SW480 (cell line): ENCODE data around the gene PTPRZ1.

ENCODE experiments used
- DNase-seq: peaks from one replicate; pipeline ENCODE4 v3.0.0-alpha.2; 2016; ENCODE audit warnings: low spot score

PTPRZ1 gene

DNA sequence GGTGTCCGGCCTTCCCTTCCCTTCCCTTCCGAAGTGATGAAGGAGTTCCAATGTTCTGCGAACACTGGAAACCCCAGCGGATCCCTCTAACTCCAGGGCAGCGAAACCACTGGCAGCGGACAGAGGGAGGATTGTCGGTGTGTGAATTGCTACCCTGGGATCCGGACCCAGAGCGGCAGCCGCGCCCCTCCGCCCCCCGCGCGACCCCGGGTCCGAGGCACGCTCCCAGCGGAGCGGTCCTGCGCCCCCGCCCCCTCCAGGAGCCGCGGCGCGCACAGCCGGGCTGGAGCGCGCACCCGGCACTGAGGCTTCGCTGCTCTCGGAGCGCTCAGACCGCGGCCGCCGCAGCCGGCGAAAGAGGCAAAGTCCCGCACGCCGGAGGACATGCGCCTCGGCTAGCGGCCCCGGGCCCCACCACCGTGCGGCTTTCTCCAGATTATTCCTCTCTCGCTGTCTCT lies at the start of gene PTPRZ1:
Gene PTPRZ1 (plus strand): TSS at position 331 of the 458 bp plus-strand sequence. CDS start 339 bp downstream, outside the sequence.
- peak; percentile 10 for DNase-seq

DNA sequence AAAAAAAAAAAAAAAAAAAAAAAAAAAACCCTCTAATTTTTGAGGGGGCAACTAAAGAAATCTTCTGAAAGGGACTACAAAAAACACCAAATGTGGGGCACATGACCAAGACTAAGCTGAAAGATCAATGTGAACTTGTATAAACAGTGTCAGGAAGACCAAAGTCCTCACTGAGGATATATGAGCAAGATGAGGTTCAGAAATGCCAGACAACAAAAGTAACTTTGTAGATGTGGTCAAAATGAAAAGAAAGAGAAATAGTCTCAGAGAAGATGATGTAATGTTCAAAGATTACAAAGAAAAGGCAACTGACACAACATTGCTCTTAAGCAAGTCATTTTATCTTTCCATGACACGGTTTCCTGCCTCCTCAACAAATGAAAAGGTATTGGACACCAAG lies 48.7 kb upstream of the PTPRZ1 start:
- no peak for DNase-seq

DNA sequence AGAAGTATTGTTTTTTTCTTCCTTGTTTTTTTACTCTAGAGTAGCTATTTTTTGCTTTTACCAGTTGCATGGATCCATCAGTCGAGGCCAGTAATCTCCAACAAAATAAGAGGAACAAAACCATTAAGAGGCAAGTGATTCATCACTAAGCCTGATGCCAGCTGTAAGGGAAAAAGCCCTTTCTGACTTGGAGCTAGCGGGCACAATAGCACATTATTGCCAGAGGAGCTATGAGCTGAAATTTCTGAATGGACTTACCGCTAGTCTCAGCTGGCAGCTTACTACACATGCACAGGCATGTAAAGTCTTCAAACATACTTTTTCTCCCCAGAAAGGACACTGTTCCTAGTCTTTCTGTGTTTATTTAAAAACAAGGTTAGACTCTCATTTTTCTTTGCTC lies 41.6 kb upstream of the PTPRZ1 start:
- DNase-seq = no peak

DNA sequence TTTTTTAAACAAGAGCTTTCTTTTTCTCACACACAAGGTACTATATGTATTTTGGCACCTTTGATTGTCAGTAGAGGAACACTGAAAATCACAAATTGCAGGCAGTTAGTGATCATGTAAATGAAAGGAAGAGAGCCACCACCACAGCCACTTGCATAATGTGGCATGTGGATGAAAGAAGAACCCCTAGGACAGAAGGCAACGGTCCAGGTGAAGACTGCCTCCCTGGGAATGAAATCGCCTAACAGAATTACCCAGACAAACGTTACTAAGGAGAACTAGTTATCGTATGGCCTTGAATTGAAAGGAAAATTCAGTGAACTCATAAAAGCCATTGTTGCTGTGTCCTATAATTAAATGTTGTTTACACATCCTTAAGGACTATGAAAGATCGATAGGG lies 41.2 kb upstream of the PTPRZ1 start:
- no peak for DNase-seq

DNA sequence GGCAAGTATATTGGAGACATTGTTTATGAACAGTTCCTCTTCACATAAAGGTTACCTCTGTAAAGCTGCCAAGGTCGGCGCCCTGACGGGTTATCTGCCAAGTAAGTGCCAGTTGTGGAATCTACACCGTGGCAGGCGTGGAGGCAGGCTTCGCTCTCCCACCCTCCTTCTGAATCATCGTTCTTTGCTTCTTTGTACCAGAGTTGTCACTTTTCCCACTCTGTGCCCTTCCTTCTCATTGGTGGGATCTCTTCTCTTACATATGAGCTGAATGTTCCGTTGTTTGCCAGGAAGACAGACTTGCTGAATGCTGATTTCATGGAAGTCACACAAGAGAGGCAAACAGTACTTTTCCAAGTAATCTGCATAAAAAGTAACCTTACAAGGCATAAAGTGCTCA lies 40.6 kb upstream of the PTPRZ1 start:
- DNase-seq = no peak

DNA sequence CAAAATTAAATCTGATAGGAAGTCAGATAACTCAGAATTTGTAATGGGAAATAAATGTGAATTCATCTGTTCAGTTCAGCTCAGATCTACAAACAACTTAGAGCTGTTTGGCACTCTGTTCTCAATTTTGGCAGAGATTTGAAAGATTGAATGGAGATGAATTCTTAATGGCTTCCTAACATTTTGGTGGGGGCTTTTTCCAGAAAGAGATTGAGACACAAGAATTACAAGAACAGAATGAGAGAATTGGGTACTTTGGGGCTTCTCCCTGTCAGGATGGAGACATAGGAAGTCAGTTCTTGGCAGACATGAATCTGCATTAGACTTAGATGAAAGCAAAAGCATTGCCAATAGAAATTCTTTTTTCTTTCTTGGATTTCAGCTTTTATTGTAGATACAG lies 39.0 kb upstream of the PTPRZ1 start:
- no peak for DNase-seq

GRCh38 chr7:121837462-121837861 lies 35.5 kb upstream of the PTPRZ1 start:
- DNase-seq = no peak

DNA sequence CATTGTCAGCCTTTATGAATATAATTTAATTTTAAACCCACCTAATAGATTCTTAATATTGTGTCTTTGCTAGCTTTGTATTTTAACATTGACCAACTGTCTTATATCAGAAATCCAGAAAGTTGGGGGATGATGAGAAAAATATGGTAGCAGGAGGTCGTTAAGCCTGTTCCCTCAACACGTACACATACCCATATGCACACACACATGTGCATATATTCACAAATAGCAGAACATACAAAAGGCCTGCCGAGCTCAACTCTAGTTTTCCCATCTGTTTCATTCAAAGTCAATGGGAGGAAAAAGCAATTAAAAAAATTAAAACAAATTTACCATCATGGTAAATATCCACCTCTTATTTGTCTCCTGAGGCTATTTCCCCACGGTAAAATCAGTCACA lies 25.9 kb upstream of the PTPRZ1 start:
- no peak for DNase-seq

GRCh38 chr7:121853307-121853706 lies 19.7 kb upstream of the PTPRZ1 start:
- DNase-seq = no peak

DNA sequence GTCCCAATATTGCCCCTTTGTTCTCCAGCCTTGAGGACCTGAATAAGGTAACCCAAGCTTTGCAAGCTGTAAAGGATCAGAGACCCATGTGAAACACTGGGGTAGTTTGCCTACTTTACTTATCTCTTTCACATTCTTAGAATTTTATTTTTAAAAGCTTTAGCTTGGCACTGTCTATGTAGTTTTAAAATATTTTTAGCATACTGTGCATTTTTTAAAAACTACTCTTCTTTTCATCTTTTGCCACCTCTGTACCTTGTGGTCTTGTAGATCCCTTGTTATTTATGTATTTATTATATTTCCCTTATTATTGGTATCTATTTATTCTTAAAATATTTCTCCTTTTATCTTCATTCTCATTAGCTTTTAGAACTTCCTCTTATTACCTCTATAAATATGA lies 12.0 kb upstream of the PTPRZ1 start:
- no peak for DNase-seq

DNA sequence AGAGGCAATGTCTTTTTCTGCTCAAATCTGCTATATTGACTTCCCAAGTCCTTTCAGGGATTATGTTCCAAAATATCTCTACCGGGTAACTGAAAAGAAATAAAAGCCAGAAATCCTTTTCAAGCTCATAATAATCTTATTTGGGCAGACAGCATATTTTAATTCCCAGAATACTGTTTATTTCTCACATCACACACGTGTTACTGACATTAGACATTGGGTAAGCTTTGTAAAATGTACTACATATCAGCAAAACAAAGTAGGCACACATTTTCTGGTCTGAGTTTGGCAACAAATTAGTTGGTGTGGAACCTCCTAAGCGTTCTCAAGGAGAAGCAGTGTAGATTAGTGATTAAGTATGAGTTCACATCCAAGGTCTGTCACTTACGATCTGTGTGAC lies 10.4 kb upstream of the PTPRZ1 start:
- no peak for DNase-seq

- DNase-seq = no peak
These were observed 1.8 kb upstream of the PTPRZ1 start for GRCh38 chr7:121871188-121871587.

GRCh38 chr7:121873289-121874194 lies 581 bp downstream of the PTPRZ1 start:
- peak; percentile 9 for DNase-seq

GRCh38 chr7:121874298-121874697 lies 1.3 kb downstream of the PTPRZ1 start:
- no peak for DNase-seq

- no peak for DNase-seq
These were observed 2.2 kb downstream of the PTPRZ1 start for GRCh38 chr7:121875203-121875602.

GRCh38 chr7:121876656-121877500 lies 3.9 kb downstream of the PTPRZ1 start:
- DNase-seq = no peak

DNA sequence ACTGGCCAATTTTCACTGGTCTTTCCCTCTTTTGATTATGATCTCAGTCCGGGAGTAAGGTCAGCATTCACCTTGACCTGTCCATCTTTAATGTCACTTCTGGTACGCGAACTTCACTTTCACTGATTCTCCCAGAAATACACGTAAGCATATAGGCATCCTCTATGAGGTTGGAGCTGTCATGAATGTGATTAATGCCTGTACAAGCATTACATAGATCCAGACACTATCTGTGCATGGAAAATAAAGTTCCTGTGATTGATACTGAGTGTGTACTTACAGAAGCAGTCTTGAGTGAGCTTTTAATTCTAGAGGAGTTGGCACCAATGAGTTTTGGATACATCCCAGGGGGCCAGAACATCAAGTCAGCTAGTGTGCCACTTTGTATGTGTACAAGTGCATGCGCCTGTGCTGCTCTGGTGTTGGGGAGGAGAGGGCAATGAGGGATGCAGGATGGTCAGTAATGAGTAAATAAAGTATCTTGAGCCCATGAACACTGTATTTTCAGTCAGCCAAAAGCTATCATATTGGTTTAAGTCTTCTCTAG lies 6.0 kb downstream of the PTPRZ1 start:
- DNase-seq = no peak

- DNase-seq = no peak
These were observed 6.6 kb downstream of the PTPRZ1 start for GRCh38 chr7:121879544-121879943.

DNA sequence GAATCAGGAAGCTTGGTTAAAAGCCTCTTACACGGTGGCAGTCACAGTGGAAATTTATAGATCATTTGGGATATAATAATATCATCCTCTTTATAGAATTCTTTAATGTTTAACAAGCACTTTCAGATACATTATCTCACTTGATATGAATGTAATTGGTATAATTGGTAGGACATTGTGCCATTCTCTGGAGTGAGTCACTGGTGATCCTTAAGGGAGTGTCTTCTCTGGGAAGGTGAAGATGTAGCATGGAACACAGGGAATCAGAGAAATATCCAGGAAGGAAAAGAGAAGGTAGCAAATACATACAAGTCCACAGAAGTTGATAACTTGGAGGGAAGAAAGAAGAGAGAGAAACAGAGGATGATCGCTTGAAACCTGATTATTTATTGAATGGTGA lies 9.8 kb downstream of the PTPRZ1 start:
- DNase-seq = no peak

DNA sequence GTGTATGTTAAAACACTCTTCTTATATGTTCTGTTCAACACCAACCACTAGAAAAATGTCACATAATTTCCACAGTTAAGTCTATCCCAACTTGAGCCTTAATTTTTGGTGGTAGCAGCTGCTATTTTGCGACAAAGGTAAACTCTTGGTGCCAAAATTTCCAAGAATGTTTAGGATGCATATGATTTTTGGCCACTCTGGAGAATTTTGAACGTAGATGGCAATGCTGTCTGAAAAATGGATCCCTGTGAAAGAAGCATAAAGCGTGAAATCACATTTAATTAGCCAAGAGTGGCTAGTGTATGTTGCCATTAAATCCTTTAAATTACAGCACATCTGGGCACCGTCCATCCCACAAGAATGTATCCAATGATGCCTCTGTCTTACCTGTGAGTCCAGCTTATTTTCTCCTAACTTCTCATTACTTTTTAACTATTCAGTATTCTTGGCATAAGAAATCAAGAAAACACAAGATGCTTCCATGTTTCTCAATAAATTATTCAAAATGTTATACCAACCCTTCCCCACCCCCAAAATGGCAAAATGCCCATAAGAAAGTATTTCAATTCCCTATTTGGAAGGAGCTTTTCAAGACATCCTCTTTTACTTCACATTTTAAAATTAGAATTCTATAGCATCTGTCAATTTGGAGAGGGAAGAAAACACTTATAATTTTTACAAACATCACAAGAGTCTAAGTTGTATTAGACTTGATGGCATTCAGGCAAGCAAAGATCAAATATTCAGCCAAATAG lies 12.4 kb downstream of the PTPRZ1 start:
- no peak for DNase-seq

DNA sequence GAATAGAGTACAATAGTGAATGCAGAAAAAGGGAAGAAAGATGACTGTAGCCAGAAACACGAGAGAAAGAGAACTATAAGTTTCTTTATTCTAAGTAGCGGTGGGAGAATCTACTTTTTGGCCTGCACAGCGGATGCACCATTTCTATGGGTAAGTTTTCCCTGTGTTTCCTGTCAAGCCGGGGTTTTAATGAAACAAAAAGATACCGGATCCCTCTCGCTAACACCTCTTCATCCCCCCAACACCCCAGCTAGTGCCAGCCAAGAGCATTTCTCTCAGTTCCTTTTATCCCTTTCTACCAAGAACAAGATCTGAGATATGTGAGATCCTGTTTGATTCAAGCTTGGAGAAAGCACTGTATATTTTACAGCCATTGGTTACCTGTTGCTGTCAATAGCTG lies 14.7 kb downstream of the PTPRZ1 start:
- no peak for DNase-seq

- no peak for DNase-seq
These were observed 17.9 kb downstream of the PTPRZ1 start for GRCh38 chr7:121890833-121891232.
